Glutamatergic neuron (in vitro differentiated cells): ENCODE data around the gene GAS2. TPM values are rescaled to one million over a fixed set of nuclear protein-coding genes. Genes with fewer than 3 reads are reported as not detected.
A peak's percentile ranks its signal among the peaks of the same experiment; 100 is the strongest.
"Not testable (repeated sequence)": the region's sequence is repeated elsewhere in the genome, so short reads cannot be mapped to it uniquely, and the experiment has no call there.

Experiments
- DNase-seq: peaks from one replicate; pipeline ENCODE4 v3.0.0; 2022
- H3K27ac Mint-ChIP-seq: one replicate; pipeline ENCODE4 v1.8.0; 2020; ENCODE audit warnings: mild to moderate bottlenecking, mixed read lengths, inconsistent platforms; ENCODE audit not compliant: unreplicated experiment
- H3K27me3 Mint-ChIP-seq: one replicate; pipeline ENCODE4 v1.8.0; 2020; ENCODE audit warnings: mild to moderate bottlenecking, moderate library complexity, mixed read lengths, inconsistent platforms; ENCODE audit not compliant: unreplicated experiment
- H3K36me3 Mint-ChIP-seq: one replicate; pipeline ENCODE4 v1.8.0; 2020; ENCODE audit warnings: mild to moderate bottlenecking, mixed read lengths, inconsistent platforms; ENCODE audit not compliant: unreplicated experiment
- H3K4me1 Mint-ChIP-seq: one replicate; pipeline ENCODE4 v1.8.0; 2020; ENCODE audit warnings: mild to moderate bottlenecking, low read depth, mixed read lengths, inconsistent platforms; ENCODE audit not compliant: unreplicated experiment
- H3K4me3 Mint-ChIP-seq: one replicate; pipeline ENCODE4 v1.8.0; 2020; ENCODE audit warnings: mild to moderate bottlenecking, mixed read lengths, inconsistent platforms; ENCODE audit not compliant: unreplicated experiment
- H3K9me3 Mint-ChIP-seq: one replicate; pipeline ENCODE4 v1.8.0; 2020; ENCODE audit warnings: mild to moderate bottlenecking, moderate library complexity, mixed read lengths, inconsistent platforms; ENCODE audit not compliant: unreplicated experiment
- total RNA-seq: library from RNA; stranded (reverse); fragmentation: NEBNext Ultra II Directional; extraction: Animal tissue kit (Norgen Biotek cat#: 25700); gene quantifications from one replicate; pipeline ENCODE4 v1.2.1, GENCODE V29; 2021; ENCODE audit not compliant: unreplicated experiment
- TF ChIP-seq, protein P1 (sequence below): fragments of 200-600 bp; sonication (generic); IDR thresholded peaks from one replicate; pipeline ENCODE4 v1.5.0; 2021; ENCODE audit not compliant: partially characterized antibody, unreplicated experiment

The GAS2 gene
- total RNA-seq, 1 donor from 2014 or later, result 11.7 TPM

GRCh38 chr11:22640862-22641261, 25.5 kb upstream of the GAS2 start:
- H3K27ac Mint-ChIP-seq, result no peak overlapping the region
- no peak overlapping the region for H3K4me3 Mint-ChIP-seq
- no peak for DNase-seq
- no peaks in the 10 kb centered on the region for H3K9me3 Mint-ChIP-seq
- peaks cover 8% of the 10 kb centered on the region for H3K4me1 Mint-ChIP-seq
- TF ChIP-seq, protein P1, sequence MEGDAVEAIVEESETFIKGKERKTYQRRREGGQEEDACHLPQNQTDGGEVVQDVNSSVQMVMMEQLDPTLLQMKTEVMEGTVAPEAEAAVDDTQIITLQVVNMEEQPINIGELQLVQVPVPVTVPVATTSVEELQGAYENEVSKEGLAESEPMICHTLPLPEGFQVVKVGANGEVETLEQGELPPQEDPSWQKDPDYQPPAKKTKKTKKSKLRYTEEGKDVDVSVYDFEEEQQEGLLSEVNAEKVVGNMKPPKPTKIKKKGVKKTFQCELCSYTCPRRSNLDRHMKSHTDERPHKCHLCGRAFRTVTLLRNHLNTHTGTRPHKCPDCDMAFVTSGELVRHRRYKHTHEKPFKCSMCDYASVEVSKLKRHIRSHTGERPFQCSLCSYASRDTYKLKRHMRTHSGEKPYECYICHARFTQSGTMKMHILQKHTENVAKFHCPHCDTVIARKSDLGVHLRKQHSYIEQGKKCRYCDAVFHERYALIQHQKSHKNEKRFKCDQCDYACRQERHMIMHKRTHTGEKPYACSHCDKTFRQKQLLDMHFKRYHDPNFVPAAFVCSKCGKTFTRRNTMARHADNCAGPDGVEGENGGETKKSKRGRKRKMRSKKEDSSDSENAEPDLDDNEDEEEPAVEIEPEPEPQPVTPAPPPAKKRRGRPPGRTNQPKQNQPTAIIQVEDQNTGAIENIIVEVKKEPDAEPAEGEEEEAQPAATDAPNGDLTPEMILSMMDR, result no peak
- H3K36me3 Mint-ChIP-seq, result no peaks in the 10 kb centered on the region
- no peaks in the 10 kb centered on the region for H3K27me3 Mint-ChIP-seq

DNA sequence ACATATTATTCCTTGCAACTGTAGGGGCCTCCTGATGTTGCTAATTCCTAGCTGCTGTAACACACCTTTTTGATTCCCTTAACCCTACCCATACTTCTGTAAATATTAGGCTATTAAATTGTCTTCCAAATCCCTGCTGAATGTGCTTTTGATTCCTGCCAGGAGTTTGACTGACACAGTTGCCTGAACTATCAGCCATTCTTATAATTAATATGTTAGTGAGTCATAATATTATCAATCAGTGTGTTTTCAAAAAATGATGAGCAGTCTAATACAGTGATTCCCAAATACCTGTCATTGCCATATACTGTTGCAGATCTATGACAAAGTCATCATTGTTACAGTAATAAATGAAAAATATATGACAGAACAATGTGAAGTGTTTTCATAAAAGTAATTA, 24.9 kb upstream of the GAS2 start:
- Mint-ChIP-seq H3K27ac (no peak overlapping the region), H3K9me3 (no peaks in the 10 kb centered on the region), H3K27me3 (no peaks in the 10 kb centered on the region), H3K36me3 (no peaks in the 10 kb centered on the region), H3K4me1 (peaks cover 3% of the 10 kb centered on the region), H3K4me3 (no peak overlapping the region)
- DNase-seq, result no peak
- TF ChIP-seq, protein P1, result no peak

- not testable (repeated sequence) for H3K27ac Mint-ChIP-seq, H3K9me3 Mint-ChIP-seq, H3K27me3 Mint-ChIP-seq, H3K4me3 Mint-ChIP-seq, H3K36me3 Mint-ChIP-seq, DNase-seq
- H3K4me1 Mint-ChIP-seq, result peaks cover 36% of the 10 kb centered on the region
These were observed 14.1 kb upstream of the GAS2 start for GRCh38 chr11:22652346-22652745.

GRCh38 chr11:22656130-22656529, 10.3 kb upstream of the GAS2 start:
- TF ChIP-seq, protein P1, result no peak
- Mint-ChIP-seq H3K4me1 (peaks cover 36% of the 10 kb centered on the region), H3K9me3 (peaks cover 7% of the 10 kb centered on the region), H3K27me3 (peaks cover 3% of the 10 kb centered on the region), H3K27ac (peak overlapping the region; percentile 31), H3K36me3 (peaks cover 6% of the 10 kb centered on the region), H3K4me3 (no peak overlapping the region)
- no peak for DNase-seq

DNA sequence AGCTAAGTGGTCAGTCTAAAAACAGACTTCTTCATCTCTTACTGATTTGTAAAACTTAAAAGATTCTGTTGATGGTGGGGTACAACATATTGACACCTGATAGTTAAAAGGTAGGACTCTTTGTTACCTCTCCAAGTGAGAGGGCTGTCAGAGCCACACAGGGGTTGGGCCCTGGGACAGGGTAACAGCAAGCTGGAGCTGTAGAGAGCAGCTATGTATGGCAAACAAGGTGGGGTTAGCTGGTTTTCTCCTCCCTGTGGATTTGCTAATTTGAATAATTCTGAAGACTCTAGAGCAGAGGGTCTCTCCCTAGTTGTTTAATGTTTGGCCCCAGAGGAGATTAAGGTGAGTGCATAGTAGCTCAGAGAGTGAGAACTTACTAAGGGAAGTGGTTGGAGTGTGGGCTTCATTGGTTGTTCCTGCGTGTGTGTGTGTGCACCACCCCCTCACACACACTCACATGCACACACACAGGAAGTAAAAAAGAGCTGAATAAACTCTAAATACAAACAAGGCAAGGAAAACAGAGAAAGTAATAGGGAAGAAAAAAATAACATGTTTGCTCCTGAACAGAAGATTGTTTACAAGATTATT, 9.2 kb upstream of the GAS2 start:
- peak overlapping the region; percentile 10 for H3K27ac Mint-ChIP-seq
- peaks cover 7% of the 10 kb centered on the region for H3K9me3 Mint-ChIP-seq
- no peak for DNase-seq
- H3K36me3 Mint-ChIP-seq, result peaks cover 6% of the 10 kb centered on the region
- no peak overlapping the region for H3K4me3 Mint-ChIP-seq
- peaks cover 42% of the 10 kb centered on the region for H3K4me1 Mint-ChIP-seq
- H3K27me3 Mint-ChIP-seq, result peaks cover 3% of the 10 kb centered on the region
- TF ChIP-seq, protein P1, result no peak

DNA sequence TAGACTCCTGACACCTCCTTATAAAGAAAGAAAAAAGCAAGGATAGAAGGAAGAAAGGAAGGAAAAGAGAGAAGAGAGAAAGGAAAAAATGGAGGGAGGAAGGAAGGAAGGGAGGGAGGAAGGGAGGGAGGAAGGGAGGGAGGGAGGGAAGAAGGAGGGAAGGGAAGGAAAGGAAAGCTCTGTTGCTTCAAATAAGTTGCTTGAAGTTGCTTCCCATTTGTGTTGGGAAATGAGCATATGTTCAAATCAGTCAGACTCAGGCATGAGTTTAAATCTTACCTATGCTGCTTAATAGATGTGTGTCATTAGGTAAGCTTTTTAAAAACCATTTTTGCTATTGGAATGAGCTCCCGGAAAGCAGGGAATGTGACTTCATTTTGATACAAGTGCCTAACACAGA, 6.6 kb upstream of the GAS2 start:
- Mint-ChIP-seq H3K27me3 (no peaks in the 10 kb centered on the region), H3K27ac (no peak overlapping the region), H3K36me3 (no peaks in the 10 kb centered on the region), H3K9me3 (peaks cover 3% of the 10 kb centered on the region), H3K4me3 (no peak overlapping the region), H3K4me1 (peaks cover 31% of the 10 kb centered on the region)
- no peak for DNase-seq
- TF ChIP-seq, protein P1, result no peak
